HL-60 (cell line): ENCODE results near the gene NEGR1.
A peak's percentile ranks its signal among the peaks of the same experiment; 100 is the strongest.

Experiments
- DNase-seq, 2 experiments: peaks; one replicate each; pipeline ENCODE4 v3.0.0-alpha.2; 2010 to 2020; ENCODE audit warnings: low read depth in 1 of 2, low spot score in 1 of 2
- H3K27ac ChIP-seq: fragments of 250-450 bp; sonication (Bioruptor Pico); replicated peaks from 2 replicates; pipeline ENCODE4 v1.5.1; 2020; ENCODE audit warnings: mild to moderate bottlenecking, moderate library complexity
- H3K27me3 ChIP-seq: fragments of 250-450 bp; sonication (Bioruptor Pico); 2 replicates; pipeline ENCODE4 v1.5.1; 2021; ENCODE audit warnings: mild to moderate bottlenecking, moderate library complexity; ENCODE audit not compliant: insufficient read depth, poor library complexity, severe bottlenecking
- H3K4me3 ChIP-seq: replicated peaks from 2 replicates; pipeline ENCODE4 v1.5.1; 2011; ENCODE audit warnings: mild to moderate bottlenecking, control low read depth, low read length; ENCODE audit not compliant: insufficient read depth
- CTCF ChIP-seq: IDR thresholded peaks from one replicate; pipeline ENCODE4 v1.5.1; 2011; ENCODE audit warnings: low read length, control low read depth, inconsistent platforms; ENCODE audit not compliant: insufficient read depth
- GABPA ChIP-seq: IDR thresholded peaks from 2 replicates; pipeline ENCODE4 v1.6.1; 2012; ENCODE audit warnings: low read depth
- POLR2AphosphoS5 ChIP-seq: IDR thresholded peaks from 2 replicates; pipeline ENCODE4 v1.6.1; 2012; ENCODE audit warnings: low read depth
- REST ChIP-seq: IDR thresholded peaks from 2 replicates; pipeline ENCODE4 v1.6.1; 2012; ENCODE audit warnings: low read depth; ENCODE audit not compliant: insufficient replicate concordance
- SPI1 ChIP-seq: IDR thresholded peaks from 2 replicates; pipeline ENCODE4 v1.6.1; 2012; ENCODE audit warnings: low read depth, mild to moderate bottlenecking, borderline replicate concordance

Gene NEGR1

GRCh38 chr1:72284348-72285073 lies 2.2 kb upstream of the NEGR1 start:
- Histone ChIP-seq H3K27me3 (no peaks in the 10 kb centered on the region), H3K4me3 (peak overlapping the region; percentile 67), H3K27ac (no peak overlapping the region; the same call in 1 of the 2 replicates)
- peak in 1 of 2 experiments; percentile 40 for DNase-seq
- TF ChIP-seq REST (no peak), POLR2AphosphoS5 (no peak), SPI1 (no peak; the same call in 1 of the 2 replicates), GABPA (no peak), CTCF (no peak)

- peak overlapping the region; percentile 67 for H3K4me3 ChIP-seq
- H3K27me3 ChIP-seq = no peaks in the 10 kb centered on the region
- no peak for TF ChIP-seq REST
- TF ChIP-seq GABPA = no peak
- no peak for TF ChIP-seq SPI1
- TF ChIP-seq POLR2AphosphoS5 = no peak
- TF ChIP-seq CTCF = no peak
- H3K27ac ChIP-seq = peak overlapping the region; percentile 72
- DNase-seq = no peak
These were observed 1.7 kb upstream of the NEGR1 start for GRCh38 chr1:72284084-72284347.

- no peaks in the 10 kb centered on the region for H3K27me3 ChIP-seq
- peak overlapping the region; percentile 67 for H3K4me3 ChIP-seq
- peak; percentile 50 to 54 for DNase-seq
- peak overlapping the region; percentile 72 for H3K27ac ChIP-seq
- no peak for TF ChIP-seq GABPA
These were observed 1.2 kb upstream of the NEGR1 start for GRCh38 chr1:72283307-72284083.

- no peak for TF ChIP-seq GABPA
- no peak for TF ChIP-seq CTCF
- TF ChIP-seq POLR2AphosphoS5 = no peak
- TF ChIP-seq REST = no peak
- no peak for TF ChIP-seq SPI1
- Histone ChIP-seq H3K27ac (peak overlapping the region; percentile 72), H3K27me3 (no peaks in the 10 kb centered on the region), H3K4me3 (peak overlapping the region; percentile 67)
- DNase-seq = no peak
These were observed 625 bp upstream of the NEGR1 start for GRCh38 chr1:72283022-72283306.
